ENCODE data around the gene ATOX1.

The ATOX1 gene

DNA sequence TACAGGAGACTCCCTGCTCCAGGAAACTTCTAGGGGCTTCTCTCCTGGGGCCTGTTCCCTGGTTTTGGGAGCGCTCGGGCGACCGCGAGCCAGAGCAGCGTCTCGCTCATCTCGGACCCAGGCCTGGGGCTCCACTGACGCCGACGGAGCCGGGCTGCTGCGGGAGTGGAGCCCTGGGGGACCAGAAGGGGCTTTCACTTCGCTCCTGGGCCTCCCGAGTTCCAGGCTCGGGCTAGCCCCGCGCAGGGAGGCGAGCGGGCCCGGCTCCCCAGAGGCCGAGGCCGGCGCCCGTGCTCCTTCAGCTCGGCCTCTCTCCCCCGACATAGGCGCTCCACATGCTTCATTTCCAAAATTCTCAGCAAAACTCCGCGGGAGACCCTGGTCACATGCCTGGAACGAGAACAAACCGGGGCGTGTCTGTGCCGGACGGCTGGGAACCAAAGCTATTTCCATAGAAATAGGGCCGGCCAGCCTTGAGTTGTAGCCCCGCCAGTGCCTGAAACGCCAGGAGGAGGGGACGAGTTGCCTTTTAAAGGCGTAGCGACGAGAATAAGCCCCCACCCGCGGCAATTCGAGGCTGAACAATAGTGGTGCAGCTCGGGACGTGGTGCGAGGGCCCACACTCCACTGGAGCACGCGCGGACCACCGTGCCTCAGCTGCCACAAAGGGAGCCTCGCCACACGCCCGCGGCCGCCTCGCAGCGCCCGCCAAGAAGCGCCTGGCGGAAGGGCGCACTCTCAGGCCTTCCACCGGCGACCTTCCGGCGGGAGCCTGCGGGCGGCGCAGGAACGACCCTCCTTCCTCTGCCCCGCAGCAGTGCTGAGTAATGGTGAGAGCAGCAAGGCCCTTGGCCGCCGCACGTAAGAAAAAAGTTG, 12.2 kb upstream of the ATOX1 start:
- DNase-seq (ENCODE audit: low spot score): no peak

DNA sequence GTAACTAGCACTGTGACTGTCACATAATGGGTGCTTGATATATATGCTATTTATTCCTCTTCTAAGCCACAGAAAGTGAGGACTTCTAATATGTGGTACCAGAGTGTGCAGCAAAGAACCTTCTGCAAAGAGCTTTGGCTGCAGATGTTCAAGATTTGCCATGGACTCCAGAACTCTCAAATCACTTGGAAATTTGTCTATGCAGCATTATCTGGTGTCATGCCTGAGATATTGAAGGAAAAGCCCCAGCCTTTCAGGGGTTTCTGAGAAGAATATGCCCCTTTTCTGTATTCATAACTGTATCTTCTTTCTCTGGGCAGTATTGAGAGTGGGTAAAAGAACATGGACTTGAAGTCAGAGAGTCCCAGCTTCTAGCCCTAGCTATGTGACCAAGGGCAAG, 8.5 kb upstream of the ATOX1 start:
- no peak for DNase-seq (ENCODE audit: low spot score)

- no peak for DNase-seq (ENCODE audit: low spot score)
These were observed 6.4 kb upstream of the ATOX1 start for GRCh38 chr5:151764801-151765200.

GRCh38 chr5:151758141-151758429, 346 bp downstream of the ATOX1 start:
- DNase-seq (ENCODE audit: low spot score): no peak

DNA sequence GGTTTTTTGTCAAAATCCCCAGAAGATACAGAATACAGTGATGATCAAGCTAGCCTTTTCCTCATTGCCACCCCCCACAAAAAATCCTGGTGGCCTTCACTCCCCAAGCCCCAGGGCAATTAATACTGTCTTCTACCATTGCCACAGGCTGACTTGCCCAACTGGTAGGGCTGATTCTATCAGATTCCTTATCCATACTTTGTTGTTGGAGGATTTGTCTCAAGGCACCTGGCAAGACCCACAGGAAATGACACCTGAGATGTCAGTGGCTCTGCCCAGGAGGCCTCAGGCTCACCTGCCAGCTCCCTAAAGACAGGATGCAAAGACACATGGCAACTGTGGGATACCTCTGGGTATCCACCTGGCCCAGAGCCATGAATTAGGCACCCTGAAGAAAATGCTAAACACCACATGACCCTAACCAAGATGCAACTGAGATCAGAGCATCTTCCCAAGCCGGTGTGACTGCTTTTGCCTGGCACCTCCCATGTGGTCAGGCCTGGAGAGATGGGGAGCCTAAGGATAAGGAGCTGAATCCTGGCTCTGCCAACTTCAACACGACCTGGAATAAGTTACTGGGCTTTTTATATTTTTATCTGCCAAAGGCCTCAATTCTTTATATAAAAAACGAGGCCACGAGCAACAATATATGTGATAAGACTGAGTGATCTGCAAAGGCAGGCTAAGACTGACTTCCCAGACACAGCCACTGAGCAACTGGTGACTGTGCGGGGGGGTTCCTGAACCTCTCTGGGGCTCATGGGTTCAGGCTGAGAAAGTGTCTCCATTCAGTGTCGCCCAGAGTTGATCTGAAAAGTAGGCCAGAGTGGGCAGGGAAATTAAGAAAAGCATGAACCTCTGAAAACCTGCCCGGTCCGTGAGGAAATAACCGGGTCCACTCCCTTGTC, 944 bp downstream of the ATOX1 start:
- no peak for DNase-seq (ENCODE audit: low spot score)

- DNase-seq (ENCODE audit: low spot score): no peak
These were observed 3.0 kb downstream of the ATOX1 start for GRCh38 chr5:151755383-151755782.

GRCh38 chr5:151751593-151751992, 6.8 kb downstream of the ATOX1 start:
- DNase-seq (ENCODE audit: low spot score): no peak

DNA sequence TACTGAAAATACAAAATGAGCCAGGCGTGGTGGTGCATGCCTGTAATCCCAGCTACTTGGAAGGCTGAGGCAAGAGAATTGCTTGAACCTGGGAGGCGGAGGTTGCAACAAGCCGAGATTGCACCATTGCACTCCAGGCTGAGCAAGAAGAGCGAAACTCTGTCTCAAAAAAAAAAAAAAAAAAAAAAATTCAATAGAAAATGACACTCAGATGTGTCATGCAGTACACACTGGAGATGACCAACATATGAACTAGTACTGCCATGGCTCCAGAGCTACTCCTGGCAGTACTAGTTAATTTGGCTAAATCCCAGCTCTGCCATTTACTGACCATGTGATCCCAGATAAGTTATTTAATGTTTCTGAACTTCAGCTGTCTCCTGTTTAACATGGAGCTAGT, 7.3 kb downstream of the ATOX1 start:
- DNase-seq (ENCODE audit: low spot score): no peak

- no peak for DNase-seq (ENCODE audit: low spot score)
These were observed 8.3 kb downstream of the ATOX1 start for GRCh38 chr5:151750121-151750520.

GRCh38 chr5:151745071-151745705, 13.2 kb downstream of the ATOX1 start:
- DNase-seq (ENCODE audit: low spot score): peak; percentile 59

DNA sequence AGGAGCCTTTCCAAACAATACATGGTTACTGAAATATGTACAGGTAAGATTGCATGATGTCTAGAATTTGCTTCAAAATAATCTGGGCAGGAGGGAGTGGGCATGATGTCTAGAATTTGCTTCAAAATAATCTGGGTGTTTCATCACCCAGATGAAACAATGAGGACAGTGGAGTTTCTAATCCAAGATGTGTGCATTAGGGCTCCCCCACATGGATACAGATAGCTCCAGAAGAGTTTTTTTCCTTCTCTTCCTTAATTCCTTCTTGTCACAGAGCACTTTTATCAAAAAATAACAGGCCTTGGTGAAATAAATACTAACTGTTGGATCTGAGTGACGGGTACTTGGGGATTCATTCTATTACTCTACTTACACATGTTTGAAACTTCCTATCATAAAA, 14.9 kb downstream of the ATOX1 start:
- DNase-seq (ENCODE audit: low spot score): no peak

- DNase-seq (ENCODE audit: low spot score): no peak
These were observed 15.5 kb downstream of the ATOX1 start for GRCh38 chr5:151742870-151743294.

DNA sequence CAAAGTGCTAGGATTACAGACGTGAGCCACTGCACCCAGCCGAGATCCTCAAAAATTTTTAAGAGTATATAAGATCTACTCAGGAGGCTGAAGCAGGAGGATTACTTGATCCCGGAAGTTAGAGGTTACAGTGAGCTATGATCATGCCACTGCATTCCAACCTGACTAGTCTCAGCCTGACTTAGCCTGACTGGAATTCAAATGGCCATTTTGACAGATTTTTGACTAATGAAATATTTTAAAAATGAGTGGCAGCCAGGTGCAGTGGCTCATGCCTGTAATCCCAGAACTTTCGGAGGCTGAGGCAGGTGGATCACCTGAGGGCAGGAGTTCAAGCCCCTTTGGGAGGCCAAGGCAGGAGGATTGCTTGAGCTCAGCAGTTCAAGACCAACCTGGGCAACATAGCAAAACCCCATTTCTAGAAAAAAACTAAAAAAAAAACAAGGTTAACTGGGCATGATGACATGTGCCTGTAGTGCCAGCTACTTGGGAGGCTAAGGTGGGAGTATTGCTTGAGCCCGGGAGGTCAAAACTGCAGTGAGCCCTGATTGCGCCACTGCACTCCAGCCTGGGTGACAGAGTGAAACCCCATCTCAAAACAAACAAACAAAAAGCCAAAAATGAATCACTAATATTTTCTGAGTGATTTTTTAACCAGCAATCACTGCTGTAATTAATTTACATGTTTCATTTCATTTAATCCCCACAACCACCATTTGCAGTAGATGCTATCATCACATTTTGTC, 16.6 kb downstream of the ATOX1 start:
- no peak for DNase-seq (ENCODE audit: low spot score)

DNA sequence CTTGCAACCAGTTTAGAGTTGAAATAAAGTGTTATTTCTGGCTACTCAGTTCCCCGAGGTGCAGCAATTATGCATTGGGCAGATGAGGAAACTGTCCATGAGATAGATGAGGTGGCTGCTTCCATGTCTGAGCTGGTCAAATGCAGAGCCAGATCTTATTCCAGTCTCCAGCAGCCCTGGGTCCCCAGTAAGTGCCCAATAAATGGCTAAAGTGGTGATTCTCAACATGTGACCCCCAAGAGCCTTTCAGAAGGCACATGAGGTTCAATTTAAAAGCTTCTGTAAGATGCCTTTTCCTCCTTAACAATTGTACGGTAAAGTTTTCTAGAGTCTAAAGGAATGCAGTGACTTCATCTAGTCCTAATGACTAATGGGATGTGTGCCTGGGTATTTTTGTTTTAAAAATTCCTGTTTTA, 17.5 kb downstream of the ATOX1 start:
- no peak for DNase-seq (ENCODE audit: low spot score)

DNA sequence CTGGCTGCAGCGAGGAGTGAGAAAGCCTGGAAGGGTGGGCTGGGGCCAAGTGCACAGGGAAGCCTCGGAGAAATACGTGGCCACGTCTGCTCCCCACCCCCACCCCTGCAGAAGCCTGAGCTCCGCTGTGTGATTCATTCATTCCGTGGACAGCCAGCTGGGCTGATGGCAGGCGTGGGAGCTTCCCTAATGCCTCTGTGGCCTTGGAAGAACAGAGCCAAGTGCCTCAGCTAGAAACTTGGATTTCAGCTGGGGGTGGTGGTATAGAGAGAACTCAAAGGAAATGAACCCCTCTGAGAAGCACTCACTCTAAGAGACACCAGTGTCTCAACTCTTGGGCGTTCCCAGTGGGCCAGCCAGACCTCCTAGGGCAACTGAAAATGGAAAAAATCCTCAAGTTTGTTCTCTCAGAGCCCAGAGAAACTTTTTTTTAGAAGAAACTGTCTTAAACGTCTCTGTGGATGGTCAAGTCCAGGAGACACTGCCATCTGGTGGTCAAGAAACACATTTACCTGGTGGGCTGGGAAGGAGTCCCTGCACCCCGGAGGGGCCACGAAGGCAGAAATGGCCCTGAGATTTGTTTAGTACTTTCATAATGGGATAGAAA, 18.0 kb downstream of the ATOX1 start:
- peak; percentile 70 for DNase-seq (ENCODE audit: low spot score)

DNA sequence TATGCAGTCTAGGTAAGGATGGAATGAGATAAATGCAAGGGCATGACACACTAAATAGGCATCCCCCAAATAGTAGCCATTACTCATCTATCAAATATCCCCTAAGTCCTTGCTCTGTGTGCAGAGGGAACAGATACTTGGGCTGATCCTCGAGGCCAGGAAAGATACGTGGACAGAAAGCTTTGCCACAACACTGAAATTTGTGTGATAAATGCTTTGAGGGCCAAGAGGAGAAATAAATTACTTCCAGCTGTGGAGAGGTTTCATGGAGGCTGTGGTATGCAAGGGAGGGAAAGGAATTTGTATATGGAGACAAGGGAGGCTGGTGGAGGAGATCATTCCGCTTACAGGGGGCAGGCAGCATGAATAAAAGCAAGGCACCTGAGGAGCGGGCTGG, 18.5 kb downstream of the ATOX1 start:
- DNase-seq (ENCODE audit: low spot score): no peak

DNA sequence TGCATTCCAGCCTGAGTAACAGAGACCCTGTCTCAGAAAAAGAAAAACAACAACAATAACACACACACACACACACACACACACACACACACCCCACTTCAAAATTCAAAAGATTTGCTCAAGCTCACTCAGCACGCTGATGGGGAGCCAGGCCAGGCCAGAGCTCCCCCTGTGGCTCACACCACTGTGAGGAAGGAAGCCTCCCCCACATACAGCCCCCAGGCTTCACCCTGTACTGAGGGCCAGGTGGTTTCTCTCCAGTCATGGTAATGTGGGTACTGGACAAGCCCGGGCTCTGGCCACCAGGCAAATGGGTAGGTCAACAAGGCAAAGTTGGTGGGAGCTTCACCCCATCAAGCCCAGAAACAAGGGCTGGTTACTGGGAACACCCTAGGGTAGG, 19.0 kb downstream of the ATOX1 start:
- DNase-seq (ENCODE audit: low spot score): no peak

- no peak for DNase-seq (ENCODE audit: low spot score)
These were observed 20.1 kb downstream of the ATOX1 start for GRCh38 chr5:151738125-151738848.

DNA sequence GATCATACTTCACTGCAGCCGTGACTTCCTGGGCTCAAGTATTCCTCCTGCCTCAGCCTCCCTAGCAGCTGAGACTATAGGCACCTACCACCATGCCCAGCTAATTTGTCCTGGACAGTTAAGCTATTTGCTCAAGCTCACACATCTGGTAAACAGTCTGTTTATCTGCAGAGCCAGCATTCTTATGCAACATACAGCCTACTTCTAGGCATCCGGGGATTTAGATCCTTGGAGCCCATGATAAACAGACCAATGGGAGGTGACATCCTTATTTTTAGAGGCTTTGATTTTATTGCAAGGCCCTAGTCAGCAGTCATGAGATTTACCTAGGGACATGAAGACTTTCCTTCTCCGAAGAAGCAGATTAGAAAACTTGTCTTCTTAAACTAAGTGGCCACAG, 21.0 kb downstream of the ATOX1 start:
- DNase-seq (ENCODE audit: low spot score): no peak

DNA sequence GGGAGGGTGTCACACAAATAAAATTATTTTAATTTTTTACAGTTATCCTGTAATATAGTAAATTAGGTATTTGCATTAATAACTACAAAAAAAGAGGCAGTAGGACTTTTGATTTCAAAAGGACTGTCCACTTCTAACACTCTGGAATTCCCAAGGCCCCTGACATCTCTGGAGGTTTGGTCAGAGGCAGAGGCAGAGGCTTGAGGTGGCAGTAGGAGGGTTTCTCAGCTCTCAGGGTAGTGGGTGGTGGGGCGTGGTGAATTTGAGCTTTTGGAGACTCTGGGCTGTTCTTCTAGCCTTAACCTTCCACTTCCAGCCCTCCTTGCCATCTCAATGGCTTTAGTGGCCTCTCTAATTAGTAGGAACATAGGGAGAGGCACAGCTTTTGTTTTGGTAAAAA, 22.8 kb downstream of the ATOX1 start:
- DNase-seq (ENCODE audit: low spot score): no peak

DNA sequence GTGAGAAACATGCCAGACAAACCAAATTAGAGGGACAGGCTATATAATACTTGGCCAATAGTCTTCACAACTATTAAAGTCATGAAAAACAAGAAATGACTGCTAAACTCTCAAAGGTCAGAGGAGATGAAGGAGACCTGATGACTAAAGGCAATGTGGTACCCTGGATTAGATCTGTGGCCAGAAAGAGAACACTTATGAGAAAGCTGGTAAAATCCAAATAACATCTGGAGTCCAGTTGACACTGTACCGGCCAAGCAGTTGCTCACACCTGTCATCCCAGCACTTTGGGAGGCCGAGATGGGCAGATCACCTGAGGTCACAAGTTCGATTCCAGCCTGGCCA, 24.4 kb downstream of the ATOX1 start:
- DNase-seq (ENCODE audit: low spot score): no peak
